ENCODE data around the gene DGKE.

Gene DGKE

GRCh38 chr17:56833809-56834379 is at the start of gene DGKE, which contains the start of gene C17orf67:
TSS of gene DGKE (plus strand) at chr17:56834151. CDS start at chr17:56834796, 645 bp downstream.
TSS of gene C17orf67 (minus strand) at chr17:56833920. CDS start at chr17:56815810, 18,110 bp downstream.
- peak; percentile 51 for DNase-seq

GRCh38 chr17:56785405-56785804 is 48.5 kb upstream of the DGKE start:
- no peak for DNase-seq

DNA sequence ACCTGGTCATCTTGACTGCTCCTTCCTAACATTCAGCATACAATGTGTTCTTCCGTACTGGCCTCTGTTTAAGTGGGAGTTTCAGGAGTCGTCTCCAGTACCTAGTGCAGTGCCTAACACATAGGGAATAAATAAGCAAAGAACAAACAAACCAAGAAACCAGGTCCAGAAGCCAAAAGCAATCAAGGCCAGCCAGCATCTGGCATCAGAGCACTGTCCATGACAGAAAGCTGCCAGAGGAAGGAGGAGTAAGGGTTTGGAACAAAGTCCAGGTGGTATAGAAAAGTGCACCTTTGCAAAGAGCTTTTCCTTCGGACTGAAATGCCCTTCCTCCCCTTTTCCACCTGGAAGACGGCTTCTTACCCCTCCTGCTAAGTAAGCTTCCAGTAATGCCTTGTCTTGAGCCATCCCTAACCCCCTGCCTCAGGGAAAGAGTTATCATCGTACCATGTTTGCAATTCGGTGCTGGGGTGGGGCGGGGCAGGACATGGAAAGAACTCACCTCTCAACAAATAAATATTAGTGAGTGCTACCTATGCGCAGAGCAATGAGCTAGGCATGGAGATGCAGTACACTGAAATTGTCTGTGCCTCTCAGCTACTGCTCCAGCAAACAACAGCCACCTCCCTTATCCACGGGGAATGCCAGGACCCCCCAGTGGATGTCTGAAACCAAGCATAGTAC is 47.8 kb upstream of the DGKE start:
- no peak for DNase-seq

DNA sequence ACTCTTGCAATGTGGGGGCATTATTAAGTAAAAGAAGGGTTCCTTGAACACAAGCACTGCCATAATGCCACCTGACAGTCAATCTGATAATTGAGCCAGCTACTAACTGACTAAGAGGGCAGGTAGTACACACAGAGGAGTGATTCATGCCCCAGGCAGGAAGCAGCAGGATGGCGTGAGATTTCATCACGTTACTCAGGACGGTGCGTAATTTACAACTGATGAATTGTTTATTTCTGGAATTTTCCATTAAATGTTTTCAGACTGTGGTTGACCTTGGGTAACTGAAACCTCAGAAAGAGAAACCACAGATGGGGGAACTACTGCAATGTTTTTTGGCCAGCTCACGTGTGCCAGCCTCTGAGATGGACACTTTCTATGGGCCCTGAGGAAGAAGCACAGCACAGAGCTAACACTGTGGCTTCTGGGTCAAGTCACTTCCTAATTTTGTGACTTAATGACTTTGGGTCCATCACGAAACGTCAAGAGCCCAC is 46.9 kb upstream of the DGKE start:
- DNase-seq = no peak

DNA sequence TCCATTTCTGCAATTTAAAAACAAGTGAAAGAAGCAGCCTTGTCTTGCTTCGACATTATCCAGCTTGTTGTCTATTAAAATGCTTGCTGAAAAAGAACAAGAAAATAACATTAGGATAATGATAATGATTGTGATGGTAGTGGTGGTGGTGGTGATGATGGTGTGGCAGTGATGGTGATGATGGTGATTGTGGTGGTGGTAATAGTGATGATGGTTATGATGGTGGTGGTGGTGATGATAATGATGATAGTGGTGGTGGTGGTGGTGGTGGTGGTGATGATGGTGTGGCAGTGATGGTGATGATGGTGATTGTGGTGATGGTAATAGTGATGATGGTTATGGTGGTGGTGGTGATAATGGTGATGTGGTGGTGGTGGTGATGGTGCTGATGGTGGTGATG is 41.7 kb upstream of the DGKE start:
- no peak for DNase-seq

- DNase-seq = no peak
Measured at GRCh38 chr17:56793531-56793930, 40.4 kb upstream of the DGKE start.

GRCh38 chr17:56793957-56794356 is 40.0 kb upstream of the DGKE start:
- DNase-seq = no peak

DNA sequence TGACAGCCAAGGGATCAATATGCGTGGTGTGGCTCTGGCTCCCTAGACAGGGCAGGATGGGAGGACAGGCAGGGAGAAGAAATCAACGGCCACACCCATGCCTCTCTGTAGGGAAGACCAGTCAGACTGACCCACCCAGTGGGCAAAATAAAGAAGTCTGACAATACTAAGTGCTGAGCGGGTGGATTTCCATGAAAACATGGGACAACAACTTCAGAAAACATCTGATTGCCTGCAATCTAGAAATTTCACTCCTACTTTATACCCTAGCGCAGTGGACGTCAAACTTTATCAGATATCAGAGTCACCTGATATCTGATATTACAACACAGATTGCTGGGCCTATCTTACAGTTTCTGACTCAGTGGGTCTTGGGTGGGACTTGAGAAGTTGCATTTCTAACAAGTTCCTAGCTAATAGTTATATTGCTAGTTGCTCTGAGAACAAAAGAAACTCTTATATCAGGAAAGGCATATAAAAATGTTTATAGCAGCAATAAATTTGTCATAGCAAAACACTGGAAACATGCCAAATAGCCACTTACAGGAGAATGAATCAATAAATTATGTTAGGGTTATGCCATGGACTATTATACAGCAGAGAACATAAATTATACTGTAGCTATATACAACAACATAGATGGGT is 38.6 kb upstream of the DGKE start:
- DNase-seq = no peak

- DNase-seq = no peak
Measured at GRCh38 chr17:56796536-56796935, 37.4 kb upstream of the DGKE start.

DNA sequence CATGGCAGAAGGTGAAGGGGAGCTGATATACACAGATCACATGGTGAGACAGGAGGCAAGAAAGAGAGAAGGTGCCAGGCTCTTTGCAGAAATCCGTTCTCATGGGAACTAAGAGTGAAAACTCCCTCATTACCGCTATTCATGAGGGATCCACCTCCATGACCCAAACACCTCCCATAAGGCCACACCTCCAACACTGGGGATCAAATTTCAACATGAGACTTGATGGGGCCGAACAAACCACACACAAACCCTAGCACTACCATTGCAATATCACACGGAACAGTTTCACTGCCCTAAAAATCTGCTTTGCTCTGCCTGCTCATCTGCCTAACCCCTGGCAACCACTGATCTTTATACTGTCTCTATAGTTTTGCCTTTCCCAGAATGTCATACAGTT is 35.0 kb upstream of the DGKE start:
- DNase-seq = no peak

GRCh38 chr17:56801459-56802178 is 32.3 kb upstream of the DGKE start:
- DNase-seq = no peak

- no peak for DNase-seq
Measured at GRCh38 chr17:56803071-56803470, 30.9 kb upstream of the DGKE start.

DNA sequence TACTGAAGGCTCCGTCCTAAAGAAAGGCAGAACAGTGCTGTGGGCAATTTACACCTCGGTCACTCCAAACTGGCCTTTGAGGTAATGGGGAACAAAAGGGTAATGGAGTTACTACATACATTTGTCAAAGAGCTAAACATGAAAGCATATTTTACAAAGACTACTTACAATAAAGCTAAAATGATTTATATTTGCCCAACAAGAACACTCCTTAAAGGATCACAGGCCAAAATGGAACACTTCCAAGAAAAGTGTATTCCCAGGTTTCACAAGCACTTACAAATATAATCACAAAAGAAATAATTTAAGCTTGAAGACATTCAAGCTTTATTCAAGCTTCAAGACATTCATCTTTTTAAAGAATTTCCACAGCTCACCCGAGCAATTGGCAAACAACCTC is 29.5 kb upstream of the DGKE start:
- no peak for DNase-seq

DNA sequence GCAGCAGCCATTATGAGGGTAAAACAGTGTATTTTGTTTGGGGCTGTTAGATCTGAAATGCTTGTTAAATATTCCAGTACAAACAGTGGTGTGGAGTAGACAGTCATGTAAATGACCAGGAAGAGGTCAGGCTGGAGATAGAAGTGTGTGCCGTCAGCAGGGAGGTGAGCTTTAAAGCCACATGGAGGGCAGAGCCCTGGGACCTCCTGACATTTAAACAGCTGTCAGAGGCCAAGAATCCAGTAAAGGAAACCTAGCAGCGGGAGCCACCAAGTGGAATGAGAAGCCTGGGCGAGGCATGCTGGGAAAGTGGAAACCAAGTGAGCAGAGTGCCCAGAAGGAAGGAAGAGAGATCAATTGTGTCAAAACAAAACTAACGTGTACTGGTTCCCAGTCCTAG is 27.0 kb upstream of the DGKE start:
- DNase-seq = no peak

DNA sequence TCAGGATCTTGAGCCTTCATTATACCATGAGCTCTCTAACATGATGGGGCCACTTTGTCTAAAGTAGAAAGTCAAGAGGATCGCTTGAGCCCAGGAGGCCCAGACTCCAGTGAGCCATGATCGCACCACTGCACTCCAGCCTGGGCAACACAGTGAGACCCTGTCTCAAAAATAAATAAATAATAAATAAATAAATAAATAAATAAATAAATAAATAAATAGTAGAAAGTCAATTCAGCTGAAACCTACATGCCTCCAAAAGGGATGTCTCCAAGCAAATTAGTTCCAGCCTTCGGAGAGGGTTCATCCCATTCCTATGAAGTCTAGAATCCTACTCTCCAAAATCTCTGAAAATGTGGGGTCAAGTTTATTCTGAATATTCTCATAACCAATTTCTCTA is 26.2 kb upstream of the DGKE start:
- DNase-seq = no peak

- DNase-seq = no peak
Measured at GRCh38 chr17:56808503-56808902, 25.4 kb upstream of the DGKE start.

DNA sequence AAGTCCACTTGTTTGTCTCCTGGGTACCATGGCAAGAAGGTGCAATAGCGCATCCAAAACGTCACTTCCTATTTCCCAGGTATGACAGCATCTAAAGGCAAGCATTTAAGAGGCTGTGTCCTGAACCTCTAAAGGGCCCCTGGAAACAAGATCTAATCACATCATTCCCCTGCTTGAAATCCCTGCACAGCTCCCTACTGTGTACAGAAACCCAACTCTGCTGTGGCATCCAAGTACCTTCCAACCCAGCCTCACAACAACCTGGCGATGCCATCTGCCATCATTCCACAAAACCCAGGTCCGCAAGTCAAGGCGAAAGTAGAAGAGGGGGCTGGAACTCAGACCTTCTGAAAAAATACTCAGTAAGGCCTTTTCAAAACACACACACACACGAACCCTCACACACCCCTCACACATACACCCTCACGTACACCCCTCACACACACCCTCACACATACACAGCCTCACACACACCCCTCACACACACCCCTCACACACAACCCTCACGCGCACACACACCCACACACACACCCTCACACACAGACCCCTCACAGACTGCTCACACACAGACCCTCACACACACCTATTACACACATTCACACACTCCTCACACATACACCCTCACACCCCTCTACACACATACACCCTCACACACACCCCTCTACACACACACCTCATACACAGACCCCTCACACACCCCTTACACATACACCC is 24.7 kb upstream of the DGKE start:
- no peak for DNase-seq

DNA sequence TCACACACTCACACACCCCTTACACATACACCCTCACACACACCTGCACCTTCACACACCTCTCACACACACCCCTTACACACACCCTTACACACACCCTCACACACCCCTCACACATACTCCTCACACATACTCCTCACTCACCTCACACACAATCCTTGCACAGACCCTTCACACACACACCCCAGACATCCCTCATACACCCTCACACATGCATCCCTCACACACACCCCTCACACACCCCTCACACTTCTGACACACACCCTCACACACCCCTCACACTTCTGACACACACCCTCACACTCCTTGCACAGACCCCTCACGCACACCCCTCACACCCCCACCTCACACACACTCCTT is 24.2 kb upstream of the DGKE start:
- no peak for DNase-seq

GRCh38 chr17:56810343-56810742 is 23.6 kb upstream of the DGKE start:
- DNase-seq = no peak

DNA sequence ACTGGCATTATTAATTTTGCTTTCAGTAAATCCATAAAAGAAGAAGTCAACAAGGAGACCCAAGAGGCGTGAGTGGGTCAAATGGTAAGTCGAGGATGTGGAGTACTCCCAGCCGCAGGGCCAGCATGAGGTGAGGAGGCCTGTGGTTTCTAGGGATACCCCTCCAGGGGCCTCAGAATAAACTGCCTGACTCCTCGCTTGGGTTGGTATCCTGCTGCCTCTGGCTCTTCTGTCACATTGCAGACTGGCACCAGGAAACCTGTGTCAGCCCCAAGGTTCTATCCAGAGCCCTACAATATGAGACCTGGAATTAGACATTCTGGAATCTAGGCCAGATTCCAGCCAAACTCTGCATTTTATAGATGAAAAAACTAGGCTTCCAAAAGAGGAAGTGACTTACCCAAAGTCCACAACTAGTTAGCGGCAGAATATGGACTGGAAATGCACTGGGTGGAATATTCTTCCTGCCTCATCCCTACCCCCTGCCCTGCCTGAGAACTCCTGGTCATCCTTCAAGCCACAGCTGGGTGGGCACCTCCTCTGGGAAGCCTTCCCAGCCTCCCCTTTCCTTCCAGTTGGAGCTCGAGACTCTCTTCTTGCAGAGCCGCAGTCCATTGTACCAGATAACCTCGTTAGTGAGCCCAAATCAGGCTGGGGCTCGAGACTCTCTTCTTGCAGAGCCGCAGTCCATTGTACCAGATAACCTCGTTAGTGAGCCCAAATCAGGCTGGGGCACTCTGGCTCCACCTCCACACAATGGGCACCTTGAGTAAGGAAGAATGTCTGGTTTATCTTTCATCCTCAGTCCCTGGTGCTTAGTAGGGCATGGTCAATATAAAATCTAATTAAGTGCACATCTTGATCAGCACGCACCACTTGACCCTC is 22.8 kb upstream of the DGKE start:
- no peak for DNase-seq

- no peak for DNase-seq
Measured at GRCh38 chr17:56812901-56813388, 21.0 kb upstream of the DGKE start.

- no peak for DNase-seq
Measured at GRCh38 chr17:56815711-56816110, 18.2 kb upstream of the DGKE start.
